K562 (cell line): Measurements from ENCODE around the gene CLIC5.

ENCODE experiments used
- CTCF ChIP-seq, 3 experiments: IDR thresholded peaks in 2 of 3; conservative IDR thresholded peaks in 1 of 3; 2 replicates each; pipeline ENCODE4 v1.5.1; 2011 to 2012; ENCODE audit warnings: low read length in 3 of 3, mild to moderate bottlenecking in 3 of 3, control low read depth in 2 of 3, improper control_type of control experiment in 1 of 3, inconsistent platforms in 1 of 3, low read depth in 1 of 3, mixed read lengths in 1 of 3, moderate library complexity in 1 of 3; ENCODE audit not compliant: insufficient read depth in 2 of 3
- KAT8 ChIP-seq: fragments of 450-650 bp; IDR thresholded peaks from 2 replicates; pipeline ENCODE4 v1.6.1; 2016; ENCODE audit warnings: low read depth, mild to moderate bottlenecking
- POLR2A ChIP-seq: fragments of 450-650 bp; conservative IDR thresholded peaks from 2 replicates; pipeline ENCODE4 v1.6.1; 2016

- TF ChIP-seq CTCF (IDR thresholded peaks at IDR 0.05 in 2 of 3, conservative IDR thresholded peaks at IDR 0.05 in 1 of 3; ENCODE audit: insufficient read depth in 2 of 3, low read depth in 1 of 3, low read length in 3 of 3) (no peak), POLR2A (no peak), KAT8 (no peak)
Observed at GRCh38 chr6:46023216-46023915, 7.7 kb upstream of the CLIC5 start.
